H1 (cell line): ENCODE results near the gene DOCK1. TPM values are rescaled to one million over a fixed set of nuclear protein-coding genes. Genes with fewer than 3 reads are reported as not detected.

Source experiments
- ATF3 ChIP-seq: IDR thresholded peaks from 2 replicates; pipeline ENCODE4 v1.6.1; 2011; ENCODE audit warnings: low read depth, mild to moderate bottlenecking, low read length; ENCODE audit not compliant: insufficient read depth
- CBX5 ChIP-seq: fragments of 300-800, 300-1000 bp; sonication (generic); IDR thresholded peaks from 2 replicates; pipeline ENCODE4 v1.7.1; 2016; ENCODE audit warnings: antibody characterized with exemption, low read length, low read depth
- KDM5A ChIP-seq: fragments of 200-600 bp; IDR thresholded peaks from 2 replicates; pipeline ENCODE4 v1.7.1; 2012; ENCODE audit warnings: mild to moderate bottlenecking, low read length, inconsistent platforms, mixed read lengths
- PHF8 ChIP-seq: fragments of 200-600 bp; sonication (generic); conservative IDR thresholded peaks from 2 replicates; pipeline ENCODE4 v1.7.1; 2012; ENCODE audit warnings: low read depth, mild to moderate bottlenecking, inconsistent platforms, low read length, moderate library complexity
- polyA plus RNA-seq, 7 experiments: library from polyadenylated mRNA; depleted of rRNA in 3 of 7; stranded (reverse) in 5 of 7; unstranded in 2 of 7; fragments of >200 nt in 5 of 7; fragments of 200-250 nt in 2 of 7; gene quantifications; 1 replicate in 5 of 7; 2 replicates in 1 of 7; 4 replicates in 1 of 7; pipeline versions ENCODE4 v1.2.1 to v1.2.3, GENCODE V29; 2011 to 2013; ENCODE audit warnings: missing spikeins in 2 of 7, mixed read lengths in 2 of 7
- total RNA-seq: library from RNA; stranded (reverse); fragmentation: NEBNext Ultra II Directional; extraction: Animal tissue kit (Norgen Biotek cat#: 25700); gene quantifications from 2 replicates; pipeline ENCODE4 v1.2.1, GENCODE V29; 2021

Gene DOCK1
- total and polyA plus RNA-seq, 2 of the 8 experiments (the other 6 are each of a cell fraction or from before 2014, with no cell fraction given) = 11.6 to 53.0 TPM

DNA sequence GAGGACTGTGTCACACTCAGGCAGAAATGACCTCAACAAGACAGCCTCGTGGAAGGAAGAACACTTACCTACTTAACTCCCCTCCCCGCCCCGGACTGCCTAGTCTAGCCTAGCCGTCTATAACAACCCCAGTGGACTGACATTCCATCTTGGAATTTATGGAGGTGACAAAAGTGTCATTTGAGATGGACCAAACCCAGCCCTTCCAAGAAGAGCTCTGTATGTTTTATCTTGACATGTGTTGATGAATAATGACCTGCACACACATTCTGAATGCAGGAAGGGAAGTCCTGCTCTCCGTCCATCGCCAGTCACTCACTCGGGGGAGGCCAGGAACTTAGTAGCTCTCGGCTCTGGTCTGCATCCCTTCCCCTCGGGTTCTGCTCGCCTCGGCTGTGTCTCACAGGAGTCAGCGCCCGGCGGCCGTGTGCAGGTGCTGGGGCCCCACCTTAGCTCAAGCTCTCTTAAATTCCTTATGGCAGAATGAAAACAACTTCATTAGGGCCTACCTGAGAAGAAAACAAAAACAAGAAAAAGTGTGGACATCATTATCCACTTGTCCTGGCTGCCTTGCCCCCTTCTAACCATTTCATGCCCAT, 503.0 kb downstream of the DOCK1 start (continued):
- TF ChIP-seq ATF3 (no peak), KDM5A (no peak), PHF8 (no peak), CBX5 (no peak)
